K562 (cell line): ENCODE results near the gene ZCCHC14. TPM values are rescaled to one million over a fixed set of nuclear protein-coding genes. Genes with fewer than 3 reads are reported as not detected.

ENCODE experiments used
- CBX8 ChIP-seq: fragments of 200-600 bp; sonication (generic); IDR thresholded peaks from 2 replicates; pipeline ENCODE4 v1.6.1; 2012; ENCODE audit warnings: borderline replicate concordance, mixed run types, low read depth, mild to moderate bottlenecking, moderate library complexity, mixed read lengths, low read length, control low read depth, inconsistent platforms; ENCODE audit not compliant: poor library complexity, severe bottlenecking; ENCODE audit errors: extremely low read depth
- CCNT2 ChIP-seq: IDR thresholded peaks from 2 replicates; pipeline ENCODE4 v1.6.1; 2011; ENCODE audit warnings: borderline replicate concordance, low read depth, mild to moderate bottlenecking, moderate library complexity, mixed read lengths, low read length; ENCODE audit not compliant: insufficient read length; ENCODE audit errors: extremely low read depth
- CEBPG ChIP-seq, 3 experiments: fragments of 200-800 bp in 1 of 3; sonication (Bioruptor generic) in 1 of 3; sonication (generic) in 1 of 3; formaldehyde crosslinking in 1 of 3; IDR thresholded peaks in 2 of 3; conservative IDR thresholded peaks in 1 of 3; 2 replicates each; pipeline versions ENCODE4 v1.6.1 to v1.8.0; 2016 to 2022; ENCODE audit warnings: missing compliant biosample characterization in 2 of 3, missing genetic modification characterization in 2 of 3, mild to moderate bottlenecking in 1 of 3, missing genetic modification reagents in 1 of 3
- CREB1 ChIP-seq, 2 experiments: sonication (generic) in 1 of 2; formaldehyde crosslinking in 1 of 2; IDR thresholded peaks; 2 replicates each; pipeline versions ENCODE4 v1.6.1 to v1.8.0; 2012 to 2022; ENCODE audit warnings: inconsistent platforms in 1 of 2, mild to moderate bottlenecking in 1 of 2, missing genetic modification reagents in 1 of 2, moderate library complexity in 1 of 2
- EWSR1 ChIP-seq: fragments of 450-650 bp; IDR thresholded peaks from 2 replicates; pipeline ENCODE4 v1.6.1; 2018; ENCODE audit warnings: borderline replicate concordance, mild to moderate bottlenecking, low read depth, moderate library complexity; ENCODE audit not compliant: partially characterized antibody
- FOXK1 ChIP-seq: sonication (generic); formaldehyde crosslinking; IDR thresholded peaks from 2 replicates; pipeline ENCODE4 v1.8.0; 2022; ENCODE audit warnings: missing genetic modification reagents, mild to moderate bottlenecking, borderline replicate concordance
- FOXK2 ChIP-seq, 2 experiments: fragments of 450-650 bp; IDR thresholded peaks in 1 of 2; conservative IDR thresholded peaks in 1 of 2; 2 replicates each; pipeline ENCODE4 v1.6.1; 2016; ENCODE audit warnings: low read depth in 2 of 2, mild to moderate bottlenecking in 1 of 2
- HCFC1 ChIP-seq: IDR thresholded peaks from 2 replicates; pipeline ENCODE4 v1.6.1; 2012; ENCODE audit warnings: low read depth, low read length, improper control_type of control experiment
- HNRNPLL ChIP-seq: fragments of 200-400 bp; formaldehyde crosslinking; IDR thresholded peaks from 2 replicates; pipeline ENCODE4 v1.6.1; 2017; ENCODE audit warnings: low read length, low read depth, mild to moderate bottlenecking; ENCODE audit not compliant: poor library complexity, severe bottlenecking
- LARP7 ChIP-seq: fragments of 450-650 bp; IDR thresholded peaks from 2 replicates; pipeline ENCODE4 v1.6.1; 2016
- SIRT6 ChIP-seq: IDR thresholded peaks from one replicate; pipeline ENCODE4 v1.6.1; 2012; ENCODE audit warnings: low read depth, mild to moderate bottlenecking, control low read depth, inconsistent platforms, low read length, moderate library complexity
- SRSF1 ChIP-seq: fragments of 200-400 bp; formaldehyde crosslinking; IDR thresholded peaks from 2 replicates; pipeline ENCODE4 v1.6.1; 2017; ENCODE audit warnings: mild to moderate bottlenecking, low read depth, low read length, moderate library complexity
- SRSF7 ChIP-seq: fragments of 200-400 bp; formaldehyde crosslinking; optimal IDR thresholded peaks from 2 replicates; pipeline ENCODE3; 2017; ENCODE audit warnings: mild to moderate bottlenecking, low read depth, low read length
- ZKSCAN8 ChIP-seq: fragments of 200-800 bp; sonication (Bioruptor generic); IDR thresholded peaks from 2 replicates; pipeline ENCODE4 v1.6.1; 2016; ENCODE audit warnings: missing genetic modification characterization, missing compliant biosample characterization
- ZNF212 ChIP-seq: fragments of 450-650 bp; formaldehyde crosslinking; IDR thresholded peaks from 2 replicates; pipeline ENCODE4 v1.4.0; 2020; ENCODE audit warnings: mild to moderate bottlenecking
- ZNF766 ChIP-seq: fragments of 200-800 bp; sonication (Bioruptor generic); conservative IDR thresholded peaks from 2 replicates; pipeline ENCODE4 v1.6.1; 2016; ENCODE audit warnings: missing genetic modification characterization, missing compliant biosample characterization
- polyA plus RNA-seq, 8 experiments: library from polyadenylated mRNA; depleted of rRNA in 4 of 8; stranded (reverse) in 5 of 8; unstranded in 3 of 8; fragments of >200 nt; fragmentation: Nextera tagmentation in 2 of 8; fragmentation: Illumina TruSeq in 1 of 8; extraction: Ambion mirVana in 2 of 8; extraction: Trizol in 1 of 8; gene quantifications; 2 replicates each; pipeline versions ENCODE4 v1.2.1 to v1.2.3, GENCODE V29; 2011 to 2014; ENCODE audit warnings: inconsistent platforms in 1 of 8, missing spikeins in 1 of 8
- total RNA-seq, 7 experiments: library from RNA; depleted of rRNA in 6 of 7; stranded (reverse); fragments of >200 nt in 6 of 7; fragmentation: Illumina TruSeq in 2 of 7; extraction: Trizol in 2 of 7; gene quantifications; 2 replicates each; pipeline versions ENCODE4 v1.2.1 to v1.2.3, GENCODE V29; 2011 to 2021; ENCODE audit warnings: low replicate concordance in 1 of 7
- TF ChIP-seq, protein P1 (sequence below): fragments of 250-450 bp; sonication (Bioruptor Pico); IDR thresholded peaks from 2 replicates; pipeline ENCODE4 v1.5.0; 2021
- TF ChIP-seq, protein P2 (sequence below), 2 experiments: fragments of 450-650 bp; IDR thresholded peaks; 2 replicates each; pipeline ENCODE4 v1.6.1; 2016
- TF ChIP-seq, protein P3 (sequence below): sonication (generic); formaldehyde crosslinking; IDR thresholded peaks from 2 replicates; pipeline ENCODE4 v1.8.0; 2022; ENCODE audit warnings: mild to moderate bottlenecking, missing genetic modification reagents
- TF ChIP-seq, protein P4 (sequence below): sonication (generic); formaldehyde crosslinking; IDR thresholded peaks from 2 replicates; pipeline ENCODE4 v1.8.0; 2022; ENCODE audit warnings: missing genetic modification reagents, mild to moderate bottlenecking, borderline replicate concordance

The ZCCHC14 gene
- total and polyA plus RNA-seq, 9 of the 15 experiments (the other 6 are each of a cell fraction or from before 2014, with no cell fraction given), result 1.5 to 12.4 (median 2.9) TPM

DNA sequence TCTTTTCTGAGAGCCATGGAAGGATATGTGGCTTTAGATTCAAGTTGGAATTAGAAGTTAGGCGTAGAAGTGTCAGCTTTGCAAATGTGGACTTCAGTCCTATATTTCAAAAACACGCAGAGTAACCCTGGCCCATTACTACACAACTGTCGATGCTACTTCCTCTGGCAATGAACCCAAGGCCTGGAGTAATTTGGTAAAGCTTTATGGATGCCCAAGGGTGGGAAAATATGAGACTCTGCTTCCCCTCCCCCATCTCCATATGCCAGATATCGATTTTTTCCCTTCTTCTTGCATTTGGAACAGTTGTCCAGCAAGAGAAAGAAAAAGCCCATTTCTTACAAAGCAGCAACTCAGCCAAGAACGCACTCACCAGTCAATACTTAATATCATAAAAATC, 103.6 kb downstream of the ZCCHC14 start (continued):
- TF ChIP-seq HNRNPLL (no peak), HCFC1 (no peak), SRSF1 (no peak), FOXK2 (conservative IDR thresholded peaks at IDR 0.05 in 1 of 2, IDR thresholded peaks at IDR 0.05 in 1 of 2; ENCODE audit: low read depth in 2 of 2) (no peak), CCNT2 (no peak), LARP7 (no peak), ZKSCAN8 (CRISPR knock-in tag) (0 out of 2 replicates have a peak, but pooled peaks have one; percentile 27), CREB1 (IDR thresholded peaks at IDR 0.05) (no peak), CREB1 (CRISPR knock-in tag; IDR thresholded peaks at IDR 0.05) (no peak), FOXK1 (no peak), CBX8 (no peak), EWSR1 (no peak), ZNF766 (CRISPR knock-in tag) (0 out of 2 replicates have a peak, but pooled peaks have one; percentile 26), SIRT6 (no peak), SRSF7 (no peak), ZNF212 (CRISPR knock-in tag) (no peak), CEBPG (CRISPR knock-in tag; IDR thresholded peaks at IDR 0.05) (no peak), CEBPG (tag; conservative IDR thresholded peaks at IDR 0.05 in 1 of 2, IDR thresholded peaks at IDR 0.05 in 1 of 2) (no peak)
- TF ChIP-seq, protein P1, sequence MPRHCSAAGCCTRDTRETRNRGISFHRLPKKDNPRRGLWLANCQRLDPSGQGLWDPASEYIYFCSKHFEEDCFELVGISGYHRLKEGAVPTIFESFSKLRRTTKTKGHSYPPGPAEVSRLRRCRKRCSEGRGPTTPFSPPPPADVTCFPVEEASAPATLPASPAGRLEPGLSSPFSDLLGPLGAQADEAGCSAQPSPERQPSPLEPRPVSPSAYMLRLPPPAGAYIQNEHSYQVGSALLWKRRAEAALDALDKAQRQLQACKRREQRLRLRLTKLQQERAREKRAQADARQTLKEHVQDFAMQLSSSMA (CRISPR knock-in tag), result no peak
- TF ChIP-seq, protein P2, sequence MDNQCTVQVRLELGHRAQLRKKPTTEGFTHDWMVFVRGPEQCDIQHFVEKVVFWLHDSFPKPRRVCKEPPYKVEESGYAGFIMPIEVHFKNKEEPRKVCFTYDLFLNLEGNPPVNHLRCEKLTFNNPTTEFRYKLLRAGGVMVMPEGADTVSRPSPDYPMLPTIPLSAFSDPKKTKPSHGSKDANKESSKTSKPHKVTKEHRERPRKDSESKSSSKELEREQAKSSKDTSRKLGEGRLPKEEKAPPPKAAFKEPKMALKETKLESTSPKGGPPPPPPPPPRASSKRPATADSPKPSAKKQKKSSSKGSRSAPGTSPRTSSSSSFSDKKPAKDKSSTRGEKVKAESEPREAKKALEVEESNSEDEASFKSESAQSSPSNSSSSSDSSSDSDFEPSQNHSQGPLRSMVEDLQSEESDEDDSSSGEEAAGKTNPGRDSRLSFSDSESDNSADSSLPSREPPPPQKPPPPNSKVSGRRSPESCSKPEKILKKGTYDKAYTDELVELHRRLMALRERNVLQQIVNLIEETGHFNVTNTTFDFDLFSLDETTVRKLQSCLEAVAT (IDR thresholded peaks at IDR 0.05), result 0 out of 4 replicates have a peak, but pooled peaks of 1 of the 2 experiments have one; percentile 32
- TF ChIP-seq, protein P3, sequence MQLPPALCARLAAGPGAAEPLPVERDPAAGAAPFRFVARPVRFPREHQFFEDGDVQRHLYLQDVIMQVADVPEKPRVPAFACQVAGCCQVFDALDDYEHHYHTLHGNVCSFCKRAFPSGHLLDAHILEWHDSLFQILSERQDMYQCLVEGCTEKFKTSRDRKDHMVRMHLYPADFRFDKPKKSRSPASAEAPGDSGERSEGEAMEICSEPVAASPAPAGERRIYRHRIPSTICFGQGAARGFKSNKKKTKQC (CRISPR knock-in tag), result no peak
- TF ChIP-seq, protein P4, sequence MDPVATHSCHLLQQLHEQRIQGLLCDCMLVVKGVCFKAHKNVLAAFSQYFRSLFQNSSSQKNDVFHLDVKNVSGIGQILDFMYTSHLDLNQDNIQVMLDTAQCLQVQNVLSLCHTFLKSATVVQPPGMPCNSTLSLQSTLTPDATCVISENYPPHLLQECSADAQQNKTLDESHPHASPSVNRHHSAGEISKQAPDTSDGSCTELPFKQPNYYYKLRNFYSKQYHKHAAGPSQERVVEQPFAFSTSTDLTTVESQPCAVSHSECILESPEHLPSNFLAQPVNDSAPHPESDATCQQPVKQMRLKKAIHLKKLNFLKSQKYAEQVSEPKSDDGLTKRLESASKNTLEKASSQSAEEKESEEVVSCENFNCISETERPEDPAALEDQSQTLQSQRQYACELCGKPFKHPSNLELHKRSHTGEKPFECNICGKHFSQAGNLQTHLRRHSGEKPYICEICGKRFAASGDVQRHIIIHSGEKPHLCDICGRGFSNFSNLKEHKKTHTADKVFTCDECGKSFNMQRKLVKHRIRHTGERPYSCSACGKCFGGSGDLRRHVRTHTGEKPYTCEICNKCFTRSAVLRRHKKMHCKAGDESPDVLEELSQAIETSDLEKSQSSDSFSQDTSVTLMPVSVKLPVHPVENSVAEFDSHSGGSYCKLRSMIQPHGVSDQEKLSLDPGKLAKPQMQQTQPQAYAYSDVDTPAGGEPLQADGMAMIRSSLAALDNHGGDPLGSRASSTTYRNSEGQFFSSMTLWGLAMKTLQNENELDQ (CRISPR knock-in tag), result no peak
